Trophoblast cell (in vitro differentiated cells and primary cell): Measurements from ENCODE around the gene TPRX2.

ENCODE experiments used
- DNase-seq, 2 donors: peaks; one replicate each; pipeline ENCODE4 v3.0.0-alpha.2; 2016
- H2AFZ ChIP-seq: 2 replicates; pipeline ENCODE4 v1.6.1; 2013; ENCODE audit warnings: low read length, moderate library complexity, mild to moderate bottlenecking; ENCODE audit not compliant: insufficient read depth, poor library complexity
- H2AK5ac ChIP-seq: 2 replicates; pipeline ENCODE4 v1.6.1; 2013; ENCODE audit warnings: mild to moderate bottlenecking, low read length
- H2BK120ac ChIP-seq: 2 replicates; pipeline ENCODE4 v1.6.1; 2013; ENCODE audit warnings: low read length, mild to moderate bottlenecking, moderate library complexity; ENCODE audit not compliant: insufficient read depth, poor library complexity
- H2BK12ac ChIP-seq: 2 replicates; pipeline ENCODE4 v1.6.1; 2013; ENCODE audit warnings: mild to moderate bottlenecking, low read length, moderate library complexity
- H2BK5ac ChIP-seq: 2 replicates; pipeline ENCODE4 v1.6.1; 2013; ENCODE audit warnings: low read length, low read depth, moderate library complexity, mild to moderate bottlenecking; ENCODE audit not compliant: poor library complexity
- H3K14ac ChIP-seq: 2 replicates; pipeline ENCODE4 v1.6.1; 2013; ENCODE audit warnings: mild to moderate bottlenecking, low read length
- H3K18ac ChIP-seq: 2 replicates; pipeline ENCODE4 v1.6.1; 2013; ENCODE audit warnings: mild to moderate bottlenecking, low read length
- H3K23ac ChIP-seq: 2 replicates; pipeline ENCODE4 v1.6.1; 2013; ENCODE audit warnings: low read length
- H3K27ac ChIP-seq: 2 replicates; pipeline ENCODE4 v1.5.1; 2013; ENCODE audit warnings: low read depth, mild to moderate bottlenecking, inconsistent platforms, low read length, moderate library complexity
- H3K27me3 ChIP-seq: 2 replicates; pipeline ENCODE4 v1.6.1; 2013; ENCODE audit warnings: inconsistent platforms, mild to moderate bottlenecking, low read length, moderate library complexity; ENCODE audit not compliant: insufficient read depth
- H3K36me3 ChIP-seq, 2 experiments: 1 replicate in 1 of 2; 2 replicates in 1 of 2; pipeline ENCODE4 v1.6.1; 2013; ENCODE audit warnings: low read length in 2 of 2, mild to moderate bottlenecking in 2 of 2, moderate library complexity in 1 of 2; ENCODE audit not compliant: insufficient read depth in 2 of 2, control insufficient read depth in 1 of 2
- H3K4ac ChIP-seq: 2 replicates; pipeline ENCODE4 v1.6.1; 2013; ENCODE audit warnings: low read depth, mild to moderate bottlenecking, low read length, moderate library complexity
- H3K4me1 ChIP-seq, 2 experiments: 1 replicate in 1 of 2; 2 replicates in 1 of 2; pipeline ENCODE4 v1.6.1; 2013; ENCODE audit warnings: low read length in 2 of 2, mild to moderate bottlenecking in 2 of 2, moderate library complexity in 1 of 2; ENCODE audit not compliant: insufficient read depth in 2 of 2, control insufficient read depth in 1 of 2
- H3K4me2 ChIP-seq: 2 replicates; pipeline ENCODE4 v1.6.1; 2013; ENCODE audit warnings: inconsistent platforms, mild to moderate bottlenecking, low read length, moderate library complexity
- H3K4me3 ChIP-seq: 2 replicates; pipeline ENCODE4 v1.5.1; 2013; ENCODE audit warnings: mild to moderate bottlenecking, low read depth, low read length, inconsistent platforms
- H3K79me1 ChIP-seq: one replicate; pipeline ENCODE4 v1.6.1; 2013; ENCODE audit warnings: low read length
- H3K79me2 ChIP-seq: 2 replicates; pipeline ENCODE4 v1.6.1; 2013; ENCODE audit warnings: low read length, mild to moderate bottlenecking; ENCODE audit not compliant: control insufficient read depth, insufficient read depth, poor library complexity
- H3K9ac ChIP-seq: 2 replicates; pipeline ENCODE4 v1.6.1; 2013; ENCODE audit warnings: mild to moderate bottlenecking, low read length
- H3K9me3 ChIP-seq: 2 replicates; pipeline ENCODE4 v1.6.1; 2013; ENCODE audit warnings: low read depth, mild to moderate bottlenecking, control low read depth, inconsistent platforms, low read length; ENCODE audit not compliant: insufficient read depth
- H4K12ac ChIP-seq: 2 replicates; pipeline ENCODE4 v1.6.1; 2013; ENCODE audit warnings: low read depth, mild to moderate bottlenecking, low read length, moderate library complexity
- H4K8ac ChIP-seq: 2 replicates; pipeline ENCODE4 v1.6.1; 2013; ENCODE audit warnings: low read depth, mild to moderate bottlenecking, low read length, moderate library complexity
- H4K91ac ChIP-seq: one replicate; pipeline ENCODE4 v1.6.1; 2013; ENCODE audit warnings: low read depth, mild to moderate bottlenecking, low read length, moderate library complexity
- whole genome bisulfite sequencing: extraction: QIAGEN DNeasy Blood & Tissue Kit; methylation state at CpG from one replicate; pipeline ENCODE4 v1.1.7; 2013; ENCODE audit warnings: missing lambda C conversion rate; ENCODE audit not compliant: insufficient read length, insufficient coverage; ENCODE audit errors: extremely low coverage; 5-methylcytosine and 5-hydroxymethylcytosine counted together

TPRX2 gene

DNA sequence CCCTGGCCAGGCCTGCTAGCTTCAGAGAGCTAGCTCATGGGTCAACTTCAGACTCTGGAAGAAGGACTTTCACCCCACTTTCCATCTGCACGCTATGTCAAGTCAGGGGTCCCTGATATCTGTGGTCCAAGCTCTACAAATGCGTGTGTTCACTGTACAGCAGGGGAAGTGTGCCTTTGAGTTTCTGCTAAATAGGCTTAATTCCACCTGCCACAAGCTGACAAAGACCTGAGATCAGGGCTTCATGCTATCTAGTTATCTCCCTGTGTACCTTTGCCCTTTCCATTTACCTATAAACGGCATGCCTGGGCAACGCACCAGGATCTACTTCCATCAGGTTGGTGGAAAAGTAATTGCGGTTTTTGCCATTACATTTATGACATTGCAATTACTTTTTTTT is 37.7 kb downstream of the TPRX2 start:
- no peak overlapping the region for H4K91ac ChIP-seq
- no peak for DNase-seq
- H3K4ac ChIP-seq: no peak overlapping the region
- H2BK5ac ChIP-seq: no peak overlapping the region
- no peak overlapping the region for H3K18ac ChIP-seq
- no peak overlapping the region for H3K14ac ChIP-seq
- H2BK120ac ChIP-seq: no peak overlapping the region
- no peak overlapping the region for H3K23ac ChIP-seq
- peaks cover 8% of the 10 kb centered on the region for H3K79me1 ChIP-seq
- H4K12ac ChIP-seq: no peak overlapping the region
- H2AK5ac ChIP-seq: no peak overlapping the region
- no peaks in the 10 kb centered on the region for H3K79me2 ChIP-seq
- H3K4me3 ChIP-seq: no peak overlapping the region
- H4K8ac ChIP-seq: no peak overlapping the region
- WGBS: no CpG with 5 or more reads among the region's 5 CpGs
- H3K27ac ChIP-seq: no peak overlapping the region
- H3K9me3 ChIP-seq: no peaks in the 10 kb centered on the region
- no peaks in the 10 kb centered on the region for H3K36me3 ChIP-seq
- no peak overlapping the region for H3K4me2 ChIP-seq
- peaks cover 2 to 3% of the 10 kb centered on the region in 2 experiments for H3K4me1 ChIP-seq
- no peak overlapping the region for H2BK12ac ChIP-seq
- no peaks in the 10 kb centered on the region for H3K27me3 ChIP-seq
- H2AFZ ChIP-seq: no peak overlapping the region
- H3K9ac ChIP-seq: no peak overlapping the region

DNA sequence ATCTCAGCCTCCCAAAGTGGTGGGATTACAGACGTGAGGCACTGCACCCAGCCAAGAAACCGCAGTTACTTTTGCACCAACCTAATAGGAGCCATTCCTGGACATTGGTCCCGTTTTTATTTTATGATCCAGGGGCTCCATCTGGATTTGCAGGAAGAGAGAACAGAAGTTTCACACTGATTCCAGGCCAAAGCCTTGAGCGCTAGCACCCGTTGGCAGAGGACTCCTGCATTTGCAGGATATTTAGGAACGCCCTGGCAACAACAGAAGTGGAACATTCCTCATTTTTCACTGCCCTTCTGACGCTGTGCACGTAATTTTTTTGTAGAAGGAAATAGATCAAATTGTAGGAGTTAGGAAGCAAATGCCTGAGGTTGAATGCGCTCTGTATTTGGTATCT is 38.8 kb downstream of the TPRX2 start:
- H4K8ac ChIP-seq: no peak overlapping the region
- H3K4me1 ChIP-seq: peaks cover 0 to 1% of the 10 kb centered on the region in 2 experiments
- no peak overlapping the region for H3K14ac ChIP-seq
- H3K36me3 ChIP-seq: no peaks in the 10 kb centered on the region
- H3K9me3 ChIP-seq: no peaks in the 10 kb centered on the region
- H4K12ac ChIP-seq: no peak overlapping the region
- no peak overlapping the region for H3K4me2 ChIP-seq
- H3K79me1 ChIP-seq: peaks cover 3% of the 10 kb centered on the region
- no peak for DNase-seq
- H3K23ac ChIP-seq: no peak overlapping the region
- no CpG with 5 or more reads among the region's 9 CpGs for WGBS
- no peak overlapping the region for H3K27ac ChIP-seq
- no peak overlapping the region for H3K4ac ChIP-seq
- no peak overlapping the region for H3K4me3 ChIP-seq
- H3K9ac ChIP-seq: no peak overlapping the region
- H2AK5ac ChIP-seq: no peak overlapping the region
- no peak overlapping the region for H2BK12ac ChIP-seq
- no peak overlapping the region for H4K91ac ChIP-seq
- no peak overlapping the region for H2BK120ac ChIP-seq
- no peak overlapping the region for H2BK5ac ChIP-seq
- no peaks in the 10 kb centered on the region for H3K79me2 ChIP-seq
- no peak overlapping the region for H2AFZ ChIP-seq
- H3K27me3 ChIP-seq: no peaks in the 10 kb centered on the region
- no peak overlapping the region for H3K18ac ChIP-seq

DNA sequence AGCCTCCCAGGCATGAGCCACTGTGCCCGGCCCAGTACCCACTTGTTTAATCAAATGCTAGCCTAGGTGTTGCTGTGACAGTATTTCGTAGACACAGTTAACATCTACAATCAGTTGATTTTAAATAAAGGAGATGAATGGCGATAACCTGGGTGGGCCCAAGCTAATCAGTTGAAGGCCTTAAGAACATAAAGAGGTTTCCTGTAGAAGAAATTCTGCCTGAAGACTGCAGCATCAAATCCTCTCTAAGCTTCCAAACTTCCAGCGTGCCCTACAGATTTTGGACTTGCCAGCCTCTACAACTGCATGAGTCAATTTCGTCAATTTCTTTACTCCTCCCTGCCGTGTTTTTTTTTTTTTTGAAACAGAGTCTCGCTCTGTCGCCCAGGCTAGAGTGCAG is 40.3 kb downstream of the TPRX2 start:
- H3K79me2 ChIP-seq: no peaks in the 10 kb centered on the region
- WGBS: no CpG with 5 or more reads among the region's 8 CpGs
- H3K79me1 ChIP-seq: peaks cover 3% of the 10 kb centered on the region
- no peak overlapping the region for H3K18ac ChIP-seq
- no peak overlapping the region for H4K8ac ChIP-seq
- no peaks in the 10 kb centered on the region for H3K4me1 ChIP-seq
- no peak overlapping the region for H2BK5ac ChIP-seq
- H3K4ac ChIP-seq: no peak overlapping the region
- no peak overlapping the region for H3K27ac ChIP-seq
- no peak overlapping the region for H4K91ac ChIP-seq
- no peaks in the 10 kb centered on the region for H3K36me3 ChIP-seq
- no peaks in the 10 kb centered on the region for H3K27me3 ChIP-seq
- no peak overlapping the region for H4K12ac ChIP-seq
- no peak overlapping the region for H3K23ac ChIP-seq
- no peak overlapping the region for H2BK120ac ChIP-seq
- no peak overlapping the region for H2AK5ac ChIP-seq
- no peak overlapping the region for H3K4me3 ChIP-seq
- no peak overlapping the region for H2AFZ ChIP-seq
- no peak for DNase-seq
- H2BK12ac ChIP-seq: no peak overlapping the region
- no peak overlapping the region for H3K14ac ChIP-seq
- H3K4me2 ChIP-seq: no peak overlapping the region
- no peak overlapping the region for H3K9ac ChIP-seq
- H3K9me3 ChIP-seq: no peaks in the 10 kb centered on the region

DNA sequence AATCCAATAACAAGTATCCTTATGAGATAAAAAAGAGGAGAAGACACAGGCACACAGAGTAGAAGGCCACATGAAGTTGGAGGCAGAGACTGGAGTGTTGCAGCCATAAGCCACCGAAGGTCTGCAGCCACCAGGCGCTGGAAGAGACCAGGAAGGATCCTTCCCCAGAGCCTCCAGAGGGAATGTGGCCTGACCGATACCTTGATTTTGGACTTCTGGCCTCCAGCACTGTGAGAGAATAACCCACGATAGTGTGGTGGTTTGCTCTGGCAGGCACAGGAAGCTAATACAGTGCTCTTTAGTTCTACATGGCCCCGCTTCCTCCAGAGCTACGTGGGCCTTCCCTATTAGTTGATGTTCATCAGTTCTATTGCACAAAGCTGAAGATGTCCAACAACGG is 42.3 kb downstream of the TPRX2 start:
- WGBS: no CpG with 5 or more reads among the region's 7 CpGs
- Histone ChIP-seq H4K91ac (no peak overlapping the region), H3K23ac (no peak overlapping the region), H3K4me1 (no peaks in the 10 kb centered on the region), H2BK120ac (no peak overlapping the region), H4K12ac (no peak overlapping the region), H2AFZ (no peak overlapping the region), H3K14ac (no peak overlapping the region), H3K4me3 (no peak overlapping the region), H3K27ac (no peak overlapping the region), H3K79me2 (no peaks in the 10 kb centered on the region), H3K9me3 (no peaks in the 10 kb centered on the region), H3K27me3 (no peaks in the 10 kb centered on the region), H3K18ac (no peak overlapping the region), H3K9ac (no peak overlapping the region), H2AK5ac (no peak overlapping the region), H3K4me2 (no peak overlapping the region), H4K8ac (no peak overlapping the region), H2BK5ac (no peak overlapping the region), H2BK12ac (no peak overlapping the region), H3K79me1 (no peaks in the 10 kb centered on the region), H3K4ac (no peak overlapping the region), H3K36me3 (no peaks in the 10 kb centered on the region)
- DNase-seq: no peak
